HCT116 (cell line): ENCODE results near the gene KRT86. TPM values are rescaled to one million over a fixed set of nuclear protein-coding genes. Genes with fewer than 3 reads are reported as not detected.
A peak's percentile ranks its signal among the peaks of the same experiment; 100 is the strongest.

ENCODE experiments used
- ATAC-seq: fragments of 200-7000 bp; cut with Tn5 transposase; 2 replicates; pipeline ENCODE4 v1.9.1; 2020; ENCODE audit warnings: mild to moderate bottlenecking, moderate library complexity
- BruUV-seq: library from RNA; stranded (reverse); fragments of 400-500 nt; replicated peaks from 2 replicates; lab custom pipeline; 2021; lab: Mats Ljungman, UMichigan
- CTCF ChIA-PET: fragments of 300-600 bp; sonication (Branson Sonifier 250); formaldehyde crosslinking; loops from one replicate; lab custom pipeline; 2021; ENCODE audit warnings: antibody characterized with exemption; lab: Charles Lee
- POLR2A ChIA-PET: fragments of 300-600, 350-600 bp; sonication (Branson Sonifier 250); formaldehyde crosslinking; loops from one replicate; lab custom pipeline; 2021; ENCODE audit warnings: antibody characterized with exemption; lab: Charles Lee
- RAD21 ChIA-PET, 2 experiments: fragments of 300-600 bp; sonication (Branson Sonifier 250); formaldehyde crosslinking; loops; one replicate each; lab custom pipeline; 2023; ENCODE audit warnings: low total read pairs in 2 of 2; ENCODE audit not compliant: uncharacterized antibody in 2 of 2, unreplicated experiment in 2 of 2, low non-redundant PET in 1 of 2; lab: Charles Lee
- DNase-seq: peaks from one replicate; pipeline ENCODE4 v3.0.0-alpha.2; 2010; ENCODE audit warnings: low read depth, low spot score
- H2AFZ ChIP-seq: fragments of 200-600 bp; shearing (Covaris generic), sonication (generic); 2 replicates; pipeline ENCODE4 v1.6.1; 2017; ENCODE audit warnings: low read depth, mixed run types, mixed read lengths, antibody characterized with exemption, low read length; ENCODE audit not compliant: poor library complexity, severe bottlenecking
- H3K27ac ChIP-seq: 2 replicates; pipeline ENCODE4 v1.5.1; 2012; ENCODE audit warnings: low read depth, low read length
- H3K27me3 ChIP-seq: fragments of 200-600 bp; sonication (generic); 2 replicates; pipeline ENCODE4 v1.6.1; 2016; ENCODE audit warnings: mixed run types, low read length, mixed read lengths; ENCODE audit not compliant: insufficient read depth
- H3K36me3 ChIP-seq, 2 experiments: fragments of 200-500 bp in 1 of 2; fragments of 200-600 bp in 1 of 2; sonication (Bioruptor generic) in 1 of 2; sonication (generic) in 1 of 2; 2 replicates each; pipeline versions ENCODE4 v1.5.1 to v1.6.1; 2014 to 2016; ENCODE audit warnings: low read length in 2 of 2, inconsistent platforms in 1 of 2, mixed read lengths in 1 of 2, mixed run types in 1 of 2; ENCODE audit not compliant: insufficient read depth in 2 of 2, control insufficient read depth in 1 of 2
- H3K4me1 ChIP-seq, 2 experiments: fragments of 200-600 bp in 1 of 2; sonication (generic) in 1 of 2; 2 replicates each; pipeline versions ENCODE4 v1.5.1 to v1.6.1; 2012 to 2017; ENCODE audit warnings: low read length in 2 of 2, inconsistent platforms in 1 of 2, mild to moderate bottlenecking in 1 of 2, mixed read lengths in 1 of 2, mixed run types in 1 of 2, moderate library complexity in 1 of 2; ENCODE audit not compliant: insufficient read depth in 2 of 2, control insufficient read depth in 1 of 2
- H3K4me2 ChIP-seq: fragments of 200-600 bp; sonication (generic); 2 replicates; pipeline ENCODE4 v1.6.1; 2017; ENCODE audit warnings: mixed run types, low read length, mixed read lengths
- H3K4me3 ChIP-seq, 2 experiments: fragments of 200-600 bp in 1 of 2; sonication (generic) in 1 of 2; replicated peaks in 1 of 2; 2 replicates each; pipeline ENCODE4 v1.5.1; 2011 to 2016; ENCODE audit warnings: low read length in 2 of 2, control low read depth in 1 of 2, low read depth in 1 of 2, mild to moderate bottlenecking in 1 of 2, mixed read lengths in 1 of 2, mixed run types in 1 of 2
- H3K79me2 ChIP-seq: fragments of 200-600 bp; sonication (generic); 2 replicates; pipeline ENCODE4 v1.6.1; 2017; ENCODE audit warnings: mild to moderate bottlenecking, mixed run types, low read length, moderate library complexity, mixed read lengths; ENCODE audit not compliant: insufficient read depth
- H3K9ac ChIP-seq: fragments of 200-600 bp; sonication (generic); 2 replicates; pipeline ENCODE4 v1.6.1; 2016; ENCODE audit warnings: low read length, mixed read lengths
- H3K9me2 ChIP-seq: fragments of 200-600 bp; sonication (generic), shearing (Covaris generic); 2 replicates; pipeline ENCODE4 v1.6.1; 2017; ENCODE audit warnings: mixed run types, mild to moderate bottlenecking, moderate library complexity; ENCODE audit not compliant: insufficient read depth
- H3K9me3 ChIP-seq, 2 experiments: fragments of 200-500 bp in 1 of 2; fragments of 200-600 bp in 1 of 2; sonication (Bioruptor generic) in 1 of 2; sonication (generic) in 1 of 2; 2 replicates each; pipeline ENCODE4 v1.6.1; 2014 to 2017; ENCODE audit warnings: low read length in 2 of 2, mixed read lengths in 2 of 2, inconsistent platforms in 1 of 2, low read depth in 1 of 2, mild to moderate bottlenecking in 1 of 2, mixed run types in 1 of 2, moderate library complexity in 1 of 2; ENCODE audit not compliant: control insufficient read depth in 1 of 2, insufficient read depth in 1 of 2
- H4K20me1 ChIP-seq: fragments of 200-600 bp; sonication (generic), shearing (Covaris generic); 2 replicates; pipeline ENCODE4 v1.6.1; 2017; ENCODE audit warnings: mixed run types, mild to moderate bottlenecking, moderate library complexity; ENCODE audit not compliant: insufficient read depth
- CBX3 ChIP-seq: IDR thresholded peaks from 2 replicates; pipeline ENCODE4 v1.6.1; 2012; ENCODE audit warnings: low read depth
- CEBPB ChIP-seq: IDR thresholded peaks from 2 replicates; pipeline ENCODE4 v1.6.1; 2012; ENCODE audit warnings: low read depth
- EGR1 ChIP-seq: IDR thresholded peaks from 2 replicates; pipeline ENCODE4 v1.6.1; 2012; ENCODE audit warnings: low read depth
- ELF1 ChIP-seq: IDR thresholded peaks from 2 replicates; pipeline ENCODE4 v1.6.1; 2012; ENCODE audit warnings: low read depth, borderline replicate concordance
- EZH2 ChIP-seq: fragments of 200-600 bp; sonication (generic); IDR thresholded peaks from 2 replicates; pipeline ENCODE4 v1.6.1; 2017; ENCODE audit warnings: antibody characterized with exemption, mixed run types
- FOSL1 ChIP-seq: IDR thresholded peaks from 2 replicates; pipeline ENCODE4 v1.6.1; 2012; ENCODE audit warnings: low read depth
- POLR2A ChIP-seq: IDR thresholded peaks from 2 replicates; pipeline ENCODE4 v1.7.0; 2011; ENCODE audit warnings: borderline replicate concordance; ENCODE audit not compliant: insufficient read depth, insufficient read length; ENCODE audit errors: extremely low read depth
- RAD21 ChIP-seq: IDR thresholded peaks from 2 replicates; pipeline ENCODE4 v1.6.1; 2012; ENCODE audit warnings: low read depth, mild to moderate bottlenecking
- SIN3A ChIP-seq: IDR thresholded peaks from 2 replicates; pipeline ENCODE4 v1.6.1; 2012; ENCODE audit warnings: low read depth
- SP1 ChIP-seq: IDR thresholded peaks from 2 replicates; pipeline ENCODE4 v1.6.1; 2012; ENCODE audit warnings: low read depth
- SRF ChIP-seq: IDR thresholded peaks from 2 replicates; pipeline ENCODE4 v1.6.1; 2012; ENCODE audit warnings: low read depth
- YY1 ChIP-seq: IDR thresholded peaks from 2 replicates; pipeline ENCODE4 v1.6.1; 2011; ENCODE audit warnings: low read length, low read depth, moderate library complexity, mild to moderate bottlenecking; ENCODE audit not compliant: insufficient replicate concordance; ENCODE audit errors: extremely low read depth
- ZBTB33 ChIP-seq: IDR thresholded peaks from 2 replicates; pipeline ENCODE4 v1.6.1; 2011; ENCODE audit warnings: mild to moderate bottlenecking, low read length, moderate library complexity; ENCODE audit not compliant: insufficient replicate concordance; ENCODE audit errors: extremely low read depth
- ZFX ChIP-seq: fragments of 450-650 bp; IDR thresholded peaks from 2 replicates; pipeline ENCODE4 v1.6.1; 2017
- ZNF274 ChIP-seq: fragments of 200-500 bp; sonication (Bioruptor generic); IDR thresholded peaks from 2 replicates; pipeline ENCODE4 v1.6.1; 2014; ENCODE audit warnings: mild to moderate bottlenecking, low read depth, low read length, inconsistent platforms
- intact Hi-C: fragments of 100-400 bp; cut with micrococcal nuclease; formaldehyde crosslinking; loops from 2 replicates; pipeline ENCODE4 v1.10.0; 2022
- total RNA-seq: library from RNA; stranded (reverse); gene quantifications from one replicate; pipeline ENCODE4 v1.2.1, GENCODE V29; 2021; ENCODE audit not compliant: unreplicated experiment
- TF ChIP-seq, protein P1 (sequence below), 3 experiments: fragments of 200-600 bp in 1 of 3; sonication (generic) in 1 of 3; IDR thresholded peaks in 2 of 3; conservative IDR thresholded peaks in 1 of 3; 2 replicates each; pipeline ENCODE4 v1.5.1; 2012 to 2017; ENCODE audit warnings: low read depth in 2 of 3, low read length in 2 of 3, antibody characterized with exemption in 1 of 3, borderline replicate concordance in 1 of 3, control low read depth in 1 of 3, mild to moderate bottlenecking in 1 of 3, mixed read lengths in 1 of 3, mixed run types in 1 of 3, moderate library complexity in 1 of 3; ENCODE audit not compliant: insufficient read depth in 1 of 3
- TF ChIP-seq, protein P2 (sequence below): IDR thresholded peaks from 2 replicates; pipeline ENCODE4 v1.6.1; 2012
- TF ChIP-seq, protein P3 (sequence below): IDR thresholded peaks from 2 replicates; pipeline ENCODE4 v1.6.1; 2012

Gene KRT86
- total RNA-seq, 1 experiment from 2014 or later = 1.5 TPM

DNA sequence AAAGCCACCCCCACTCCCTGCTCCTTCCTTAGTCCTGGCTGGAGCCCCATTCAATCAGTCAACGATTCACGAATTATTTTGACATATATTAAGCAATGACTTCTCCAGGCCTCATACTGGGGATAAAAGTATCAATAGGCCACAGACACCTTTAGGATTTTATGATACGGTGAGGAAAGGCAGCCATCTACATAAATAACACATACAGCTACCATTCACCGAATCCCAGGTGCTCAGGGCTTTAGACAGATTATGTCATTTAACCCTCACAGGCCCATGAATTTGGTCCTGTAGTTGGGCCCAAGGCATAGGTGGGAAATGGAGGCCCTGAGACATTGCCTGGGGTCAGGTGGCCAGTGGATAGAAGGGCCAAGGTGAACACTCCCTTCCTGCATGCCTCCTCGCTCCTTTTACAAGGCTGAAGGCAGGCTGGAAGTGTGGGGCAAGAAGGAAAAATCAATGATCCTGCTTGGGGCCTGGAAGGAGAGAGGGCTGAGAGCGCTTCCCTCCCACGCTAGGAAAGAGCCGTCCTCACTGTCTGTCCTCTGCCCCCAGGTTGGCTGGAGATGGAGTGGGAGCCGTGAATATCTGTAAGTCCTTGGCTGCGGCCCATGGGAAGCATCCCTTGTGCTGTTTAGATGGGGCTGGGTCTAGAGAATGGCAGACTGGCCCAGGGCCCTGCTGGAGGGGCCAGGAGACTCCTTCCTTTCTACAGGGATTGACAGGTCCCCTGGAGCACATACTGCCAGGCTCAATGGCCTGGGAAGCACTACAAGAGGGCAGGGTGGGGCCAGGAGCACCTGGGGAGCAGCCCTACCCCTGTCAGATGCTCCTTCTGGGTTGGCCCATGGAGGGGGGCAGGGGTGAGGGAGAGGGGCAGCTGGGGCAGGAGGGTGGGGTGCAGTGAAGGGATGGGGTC is 26.6 kb upstream of the KRT86 start:
- Histone ChIP-seq H3K79me2 (no peaks in the 10 kb centered on the region), H3K36me3 (no peaks in the 10 kb centered on the region), H3K9me2 (no peaks in the 10 kb centered on the region), H4K20me1 (no peaks in the 10 kb centered on the region), H3K27me3 (no peaks in the 10 kb centered on the region), H2AFZ (no peak overlapping the region), H3K9ac (peak overlapping the region; percentile 44), H3K4me2 (peak overlapping the region; percentile 82), H3K9me3 (no peaks in the 10 kb centered on the region)
- no peak for DNase-seq
- ChIA-PET RAD21 (no interaction called here), POLR2A (interaction anchor here (1.0 to 1.7 kb wide), 2 partner anchors 30 to 32 kb away, joined by 3 to 7 read pairs; no protein-coding TSS in a partner anchor)
- intact Hi-C loops = no loop called here
- ATAC-seq = no peak
- TF ChIP-seq EZH2 (no peak), ZBTB33 (no peak), ZNF274 (no peak), SIN3A (no peak), POLR2A (no peak), FOSL1 (no peak), ELF1 (no peak), EGR1 (no peak), SRF (no peak), RAD21 (no peak), CEBPB (no peak), SP1 (no peak), ZFX (no peak), YY1 (no peak), CBX3 (no peak)
- TF ChIP-seq, protein P1, sequence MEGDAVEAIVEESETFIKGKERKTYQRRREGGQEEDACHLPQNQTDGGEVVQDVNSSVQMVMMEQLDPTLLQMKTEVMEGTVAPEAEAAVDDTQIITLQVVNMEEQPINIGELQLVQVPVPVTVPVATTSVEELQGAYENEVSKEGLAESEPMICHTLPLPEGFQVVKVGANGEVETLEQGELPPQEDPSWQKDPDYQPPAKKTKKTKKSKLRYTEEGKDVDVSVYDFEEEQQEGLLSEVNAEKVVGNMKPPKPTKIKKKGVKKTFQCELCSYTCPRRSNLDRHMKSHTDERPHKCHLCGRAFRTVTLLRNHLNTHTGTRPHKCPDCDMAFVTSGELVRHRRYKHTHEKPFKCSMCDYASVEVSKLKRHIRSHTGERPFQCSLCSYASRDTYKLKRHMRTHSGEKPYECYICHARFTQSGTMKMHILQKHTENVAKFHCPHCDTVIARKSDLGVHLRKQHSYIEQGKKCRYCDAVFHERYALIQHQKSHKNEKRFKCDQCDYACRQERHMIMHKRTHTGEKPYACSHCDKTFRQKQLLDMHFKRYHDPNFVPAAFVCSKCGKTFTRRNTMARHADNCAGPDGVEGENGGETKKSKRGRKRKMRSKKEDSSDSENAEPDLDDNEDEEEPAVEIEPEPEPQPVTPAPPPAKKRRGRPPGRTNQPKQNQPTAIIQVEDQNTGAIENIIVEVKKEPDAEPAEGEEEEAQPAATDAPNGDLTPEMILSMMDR (IDR thresholded peaks at IDR 0.05 in 2 of 3, conservative IDR thresholded peaks at IDR 0.05 in 1 of 3; ENCODE audit: borderline replicate concordance in 1 of 3, insufficient read depth in 1 of 3, low read depth in 2 of 3, low read length in 2 of 3) = no peak
- TF ChIP-seq, protein P2, sequence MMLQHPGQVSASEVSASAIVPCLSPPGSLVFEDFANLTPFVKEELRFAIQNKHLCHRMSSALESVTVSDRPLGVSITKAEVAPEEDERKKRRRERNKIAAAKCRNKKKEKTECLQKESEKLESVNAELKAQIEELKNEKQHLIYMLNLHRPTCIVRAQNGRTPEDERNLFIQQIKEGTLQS = no peak
- TF ChIP-seq, protein P3, sequence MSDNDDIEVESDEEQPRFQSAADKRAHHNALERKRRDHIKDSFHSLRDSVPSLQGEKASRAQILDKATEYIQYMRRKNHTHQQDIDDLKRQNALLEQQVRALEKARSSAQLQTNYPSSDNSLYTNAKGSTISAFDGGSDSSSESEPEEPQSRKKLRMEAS = no peak
- TF ChIP-seq, all 23 proteins: peak for 0
- BruUV-seq = no TSS peak
- Histone ChIP-seq H3K4me3 (peak overlapping the region in 1 of 2 experiments; percentile 15; a peak in 2 of 4 replicates), H3K4me1 (peaks cover 61 to 79% of the 10 kb centered on the region in 2 experiments), H3K27ac (peak overlapping the region; percentile 41)
- CTCF ChIA-PET = interaction anchor here (0.9 to 1.4 kb wide), 4 partner anchors 30 to 80 kb away, joined by 3 to 4 read pairs (median 3); no protein-coding TSS in a partner anchor
